WI38 (cell line): ENCODE measurements around the gene TMEM100.

ENCODE experiments used
- H3K4me3 ChIP-seq: 2 replicates; pipeline ENCODE4 v1.5.1; 2011; ENCODE audit warnings: low read depth, mild to moderate bottlenecking, control low read depth, low read length
- TF ChIP-seq, protein P1 (sequence below): IDR thresholded peaks from 2 replicates; pipeline ENCODE4 v1.5.1; 2012; ENCODE audit warnings: low read depth, mild to moderate bottlenecking, control low read depth, low read length

Gene TMEM100

DNA sequence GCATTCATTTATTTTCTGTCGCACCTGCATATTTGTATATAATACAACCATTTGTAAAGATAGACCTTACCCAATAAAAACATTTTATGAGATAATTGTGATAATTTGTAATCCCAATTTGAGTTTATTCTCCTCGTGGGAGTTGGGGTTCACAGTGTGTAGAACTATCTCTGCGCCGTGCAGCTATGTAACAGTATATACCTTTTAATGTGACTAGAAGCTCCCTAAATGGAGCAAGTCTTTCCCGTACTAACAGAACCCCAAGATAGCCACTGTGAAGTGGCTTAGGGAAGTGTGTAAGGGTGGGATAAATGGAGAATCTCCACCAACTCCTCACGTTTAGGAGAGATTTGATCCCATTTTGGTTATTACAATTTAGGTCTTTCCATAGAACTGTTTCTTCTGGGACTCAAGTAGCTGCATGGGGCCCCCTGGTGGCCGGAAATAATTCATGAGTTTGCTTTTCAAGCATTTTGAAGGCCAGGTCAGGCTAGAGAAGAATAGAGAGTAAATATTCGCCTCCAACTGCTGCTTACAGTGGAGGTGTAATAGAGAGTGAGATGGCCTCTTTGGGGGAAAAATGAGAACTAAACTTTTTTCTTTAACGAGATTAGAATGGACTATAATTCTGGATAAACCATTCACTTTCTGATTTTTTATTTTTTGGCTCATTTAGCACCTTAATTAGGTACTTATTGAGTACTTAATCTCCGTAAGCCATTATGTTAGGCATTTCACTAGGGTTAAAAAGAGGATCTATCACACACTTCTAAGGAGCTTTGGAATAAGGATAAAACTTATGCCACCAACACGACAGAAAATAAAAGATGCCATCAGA is 4.5 kb downstream of the TMEM100 start:
- TF ChIP-seq, protein P1, sequence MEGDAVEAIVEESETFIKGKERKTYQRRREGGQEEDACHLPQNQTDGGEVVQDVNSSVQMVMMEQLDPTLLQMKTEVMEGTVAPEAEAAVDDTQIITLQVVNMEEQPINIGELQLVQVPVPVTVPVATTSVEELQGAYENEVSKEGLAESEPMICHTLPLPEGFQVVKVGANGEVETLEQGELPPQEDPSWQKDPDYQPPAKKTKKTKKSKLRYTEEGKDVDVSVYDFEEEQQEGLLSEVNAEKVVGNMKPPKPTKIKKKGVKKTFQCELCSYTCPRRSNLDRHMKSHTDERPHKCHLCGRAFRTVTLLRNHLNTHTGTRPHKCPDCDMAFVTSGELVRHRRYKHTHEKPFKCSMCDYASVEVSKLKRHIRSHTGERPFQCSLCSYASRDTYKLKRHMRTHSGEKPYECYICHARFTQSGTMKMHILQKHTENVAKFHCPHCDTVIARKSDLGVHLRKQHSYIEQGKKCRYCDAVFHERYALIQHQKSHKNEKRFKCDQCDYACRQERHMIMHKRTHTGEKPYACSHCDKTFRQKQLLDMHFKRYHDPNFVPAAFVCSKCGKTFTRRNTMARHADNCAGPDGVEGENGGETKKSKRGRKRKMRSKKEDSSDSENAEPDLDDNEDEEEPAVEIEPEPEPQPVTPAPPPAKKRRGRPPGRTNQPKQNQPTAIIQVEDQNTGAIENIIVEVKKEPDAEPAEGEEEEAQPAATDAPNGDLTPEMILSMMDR, result peak; percentile 62
- H3K4me3 ChIP-seq, result no peak overlapping the region

DNA sequence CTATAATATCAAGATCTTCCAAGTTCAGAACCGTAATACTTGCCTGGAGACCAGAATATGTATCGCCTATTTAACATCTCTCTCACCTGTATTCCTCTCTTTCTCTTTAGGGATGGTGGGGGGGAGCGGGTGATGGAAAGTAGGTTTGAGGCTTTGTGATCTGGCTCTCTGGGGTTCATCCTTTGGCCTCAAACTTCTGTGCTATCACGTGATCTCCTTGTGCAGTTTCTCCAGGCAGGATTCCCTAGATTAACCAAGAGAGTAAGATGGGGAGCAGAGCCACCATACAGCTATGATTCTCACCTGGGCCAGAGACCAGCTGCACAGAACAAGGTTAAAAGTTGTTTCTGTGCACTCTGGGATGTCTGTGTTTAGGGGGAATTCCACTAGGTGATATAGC is 5.2 kb downstream of the TMEM100 start:
- TF ChIP-seq, protein P1, result no peak
- H3K4me3 ChIP-seq, result no peak overlapping the region

DNA sequence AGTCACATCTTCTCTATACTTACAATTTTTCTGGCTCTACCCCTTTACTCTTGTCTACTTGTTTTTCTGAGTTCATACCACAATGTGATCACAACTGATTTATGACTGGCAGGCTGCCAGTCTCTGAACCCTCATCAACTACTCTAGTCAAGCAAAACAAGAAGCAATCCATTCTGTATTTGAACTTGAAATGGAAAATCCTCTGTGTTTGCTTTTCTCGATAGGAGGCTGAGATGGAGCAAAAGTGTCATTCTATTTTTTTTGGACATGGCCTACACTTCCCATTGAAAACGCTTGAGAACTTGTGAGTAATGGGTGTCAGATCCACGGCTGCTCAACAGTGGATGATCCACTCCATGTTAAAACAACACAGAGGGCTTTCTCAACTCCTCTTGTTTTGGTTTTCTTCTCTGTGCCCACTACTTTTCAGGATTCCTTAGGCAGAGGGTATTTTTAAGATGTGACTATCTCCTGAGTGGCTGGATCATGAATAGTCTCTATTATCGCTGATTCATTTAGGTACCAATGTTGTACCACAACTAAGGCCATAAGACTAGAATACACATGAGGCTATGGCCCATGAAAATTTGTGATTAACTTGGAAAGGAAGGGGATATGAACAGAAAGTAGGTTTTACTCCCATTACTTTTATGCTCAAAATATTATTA is 11.7 kb downstream of the TMEM100 start:
- no peak overlapping the region for H3K4me3 ChIP-seq
- TF ChIP-seq, protein P1, result no peak

DNA sequence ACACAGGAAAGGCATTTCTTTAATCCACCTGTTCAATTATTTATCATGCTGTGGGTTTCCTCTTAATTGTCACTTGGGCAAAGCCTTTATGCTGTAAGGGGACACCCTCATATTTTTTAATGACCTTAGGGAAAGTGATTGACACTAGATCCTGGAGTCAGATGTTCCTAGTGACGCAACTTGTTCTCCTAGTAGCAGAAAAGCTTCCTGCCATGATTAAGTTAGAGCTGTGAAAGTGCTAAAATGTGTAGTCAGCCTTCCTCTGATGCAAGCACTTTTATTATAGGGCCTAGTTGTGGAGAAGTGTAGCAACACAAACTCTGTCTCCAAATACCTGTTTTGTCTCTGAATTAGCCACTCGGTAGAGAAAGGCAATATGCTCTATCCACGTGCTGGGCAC is 12.3 kb downstream of the TMEM100 start:
- no peak overlapping the region for H3K4me3 ChIP-seq
- TF ChIP-seq, protein P1, result no peak

DNA sequence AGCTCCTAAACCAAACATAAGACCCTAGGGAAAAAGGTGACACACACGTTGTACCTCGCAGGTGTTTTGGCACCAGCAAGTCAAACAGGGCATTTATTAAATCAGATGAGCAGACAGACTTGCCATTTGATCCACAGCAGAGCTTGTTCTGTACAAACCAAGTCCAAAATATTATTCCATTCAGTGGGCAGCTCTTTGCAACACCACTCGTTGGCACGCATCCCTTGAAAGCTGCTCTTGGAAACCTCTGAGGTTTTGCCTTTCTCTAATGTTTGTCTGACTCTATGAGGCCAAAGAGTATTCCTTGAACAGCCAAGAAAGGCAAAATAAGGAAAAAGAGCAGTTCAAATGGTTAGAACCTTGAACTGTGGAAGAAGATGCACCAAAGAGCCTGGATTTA is 12.7 kb downstream of the TMEM100 start:
- H3K4me3 ChIP-seq, result no peak overlapping the region
- TF ChIP-seq, protein P1, result no peak

DNA sequence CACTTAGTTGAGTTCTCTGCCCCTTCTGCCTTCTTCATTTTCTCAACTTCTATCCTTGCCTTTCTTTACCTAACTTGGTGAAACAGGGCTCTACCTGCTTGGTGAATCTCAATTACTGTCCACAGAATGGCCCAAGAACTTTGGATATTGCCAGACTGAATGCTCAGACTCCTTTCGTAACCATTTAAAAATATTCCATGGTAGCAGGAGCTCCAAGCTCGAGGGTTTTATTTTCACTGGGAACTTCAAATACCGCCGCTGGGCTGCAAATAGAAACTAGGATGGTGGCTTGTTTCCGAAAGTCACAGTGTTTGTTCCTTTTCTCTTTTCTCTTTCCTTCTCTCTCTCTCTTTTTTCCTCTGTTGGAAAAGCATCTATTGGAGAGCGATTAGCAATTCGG is 13.2 kb downstream of the TMEM100 start:
- H3K4me3 ChIP-seq, result no peak overlapping the region
- TF ChIP-seq, protein P1, result no peak
